ENCODE data around the gene PMEPA1. TPM values are rescaled to one million over a fixed set of nuclear protein-coding genes. Genes with fewer than 3 reads are reported as not detected.

The PMEPA1 gene
- polyA plus RNA-seq, 2 of the 4 experiments (the other 2 are of a cell fraction) = 131 to 147 TPM

- Histone ChIP-seq H3K4me1 (peaks cover 61% of the 10 kb centered on the region), H3K9me3 (peaks cover 12% of the 10 kb centered on the region; the same call in 2 of the 3 replicates), H3K4me2 (peak overlapping the region; percentile 87), H3K4me3 (peak overlapping the region; percentile 23), H3K27ac (peak overlapping the region; percentile 98)
- peak; percentile 38 to 47 for ATAC-seq
- FAIRE-seq = no peak
- WGBS (ENCODE audit: missing lambda C conversion rate) = 8% methylated on average over 18 of the region's 18 CpGs
- TF ChIP-seq HOXA7 (CRISPR knock-in tag; IDR thresholded peaks at IDR 0.05) (peak; percentile 36; the same call in 1 of the 2 replicates), MAFK (IDR thresholded peaks at IDR 0.05; ENCODE audit: partially characterized antibody) (peak; percentile 70), FOSB (CRISPR knock-in tag; IDR thresholded peaks at IDR 0.05) (0 out of 2 replicates have a peak, but pooled peaks have one; percentile 44), HOXB5 (CRISPR knock-in tag; IDR thresholded peaks at IDR 0.05) (peak; percentile 60; the same call in 1 of the 2 replicates), E2F6 (IDR thresholded peaks at IDR 0.05; ENCODE audit: borderline replicate concordance, low read depth) (no peak), ATOH8 (CRISPR knock-in tag; IDR thresholded peaks at IDR 0.05; ENCODE audit: low read depth) (peak; percentile 86), SMC3 (IDR thresholded peaks at IDR 0.05) (no peak), HDAC2 (IDR thresholded peaks at IDR 0.05) (peak; percentile 44; the same call in 1 of the 2 replicates), JUNB (IDR thresholded peaks at IDR 0.05) (no peak), EHF (CRISPR knock-in tag; IDR thresholded peaks at IDR 0.05) (0 out of 2 replicates have a peak, but pooled peaks have one; percentile 60), MAX (IDR thresholded peaks at IDR 0.05) (no peak), KDM1A (IDR thresholded peaks at IDR 0.05; ENCODE audit: low read depth) (peak; percentile 89; the same call in 1 of the 2 replicates)
- DNase-seq (ENCODE audit: low read depth in 1 of 2, low spot score in 1 of 2) = peak in 1 of 2 experiments; percentile 39
- ChIA-PET CTCF (interaction anchor here (0.8 to 2.1 kb wide), 11 partner anchors 10 to 445 kb away, joined by 3 to 6 read pairs (median 4); no protein-coding TSS in a partner anchor), POLR2A (interaction anchor here (0.7 to 2.2 kb wide), 13 partner anchors 10 to 384 kb away, joined by 3 to 37 read pairs (median 3); partner anchors contain the start of gene PMEPA1)
Measured at GRCh38 chr20:57747861-57748481, 38.2 kb upstream of the PMEPA1 start.

- Histone ChIP-seq H3K27ac (peak overlapping the region; percentile 98), H3K9me3 (peaks cover 10% of the 10 kb centered on the region; the same call in 2 of the 3 replicates), H3K4me3 (no peak overlapping the region), H3K4me1 (peaks cover 69% of the 10 kb centered on the region), H3K4me2 (peak overlapping the region; percentile 87)
- ATAC-seq = peak in 1 of 2 experiments; percentile 6; a peak in 2 of 6 replicates
- CTCF ChIA-PET = interaction anchor here (1.1 kb wide), 1 partner anchor 40 kb away, joined by 3 read pairs; no protein-coding TSS in a partner anchor
- DNase-seq (ENCODE audit: low read depth in 1 of 2, low spot score in 1 of 2) = peak in 1 of 2 experiments; percentile 79
- 41% methylated on average over 7 of the region's 7 CpGs for WGBS (ENCODE audit: missing lambda C conversion rate)
- TF ChIP-seq TP53 (CRISPR knock-in tag; IDR thresholded peaks at IDR 0.05) (no peak), HES2 (IDR thresholded peaks at IDR 0.05) (no peak), RARB (CRISPR knock-in tag; IDR thresholded peaks at IDR 0.05) (no peak), EP300 (IDR thresholded peaks at IDR 0.05) (peak in 1 of 2 experiments; percentile 49; a peak in 2 of 5 replicates), ZFP36 (IDR thresholded peaks at IDR 0.05; ENCODE audit: borderline replicate concordance, partially characterized antibody) (no peak), FOSL2 (IDR thresholded peaks at IDR 0.05) (no peak), FOSL2 (CRISPR knock-in tag; IDR thresholded peaks at IDR 0.05) (0 out of 2 replicates have a peak, but pooled peaks have one; percentile 18), PBX3 (IDR thresholded peaks at IDR 0.05) (no peak), RCOR1 (IDR thresholded peaks at IDR 0.05; ENCODE audit: low read depth, low read length) (no peak), CEBPB (IDR thresholded peaks at IDR 0.05) (peak in 1 of 2 experiments; percentile 45; a peak in 1 of 4 replicates), EHMT2 (IDR thresholded peaks at IDR 0.05; ENCODE audit: low read depth) (no peak), GATA3 (IDR thresholded peaks at IDR 0.05; ENCODE audit: borderline replicate concordance) (peak; percentile 59), BCL3 (IDR thresholded peaks at IDR 0.05) (no peak), HEYL (CRISPR knock-in tag; IDR thresholded peaks at IDR 0.05) (no peak), RAD21 (conservative IDR thresholded peaks at IDR 0.05 in 1 of 2, IDR thresholded peaks at IDR 0.05 in 1 of 2) (no peak), USF2 (IDR thresholded peaks at IDR 0.05) (no peak)
- FAIRE-seq = no peak
- POLR2A ChIA-PET = no interaction called here
Measured at GRCh38 chr20:57746832-57747404, 37.1 kb upstream of the PMEPA1 start.

Data from A549 (cell line).